Esophagus muscularis mucosa (tissue), 4 donors: ENCODE results near the gene PCSK4.
"Not testable (repeated sequence)": the region's sequence is repeated elsewhere in the genome, so short reads cannot be mapped to it uniquely, and the experiment has no call there.

Experiments used
- CTCF ChIP-seq, 3 experiments: fragments of 200-600 bp in 2 of 3; fragments of 450-650 bp in 1 of 3; sonication (generic) in 2 of 3; IDR thresholded peaks; one replicate each; pipeline ENCODE4 v1.5.1; 2017 to 2019; ENCODE audit warnings: antibody characterized with exemption in 3 of 3, mild to moderate bottlenecking in 2 of 3, moderate library complexity in 1 of 3
- EP300 ChIP-seq: sonication (generic); formaldehyde crosslinking; IDR thresholded peaks from one replicate; pipeline ENCODE4 v1.6.1; 2017; ENCODE audit warnings: antibody characterized with exemption
- POLR2A ChIP-seq: fragments of 450-650 bp; IDR thresholded peaks from one replicate; pipeline ENCODE4 v1.6.1; 2017; ENCODE audit warnings: antibody characterized with exemption, moderate library complexity, mild to moderate bottlenecking, low read depth
- POLR2AphosphoS5 ChIP-seq, 2 donors: sonication (generic); formaldehyde crosslinking; IDR thresholded peaks; one replicate each; pipeline ENCODE4 v1.6.1; 2017; ENCODE audit warnings: antibody characterized with exemption in 2 of 2

DNA sequence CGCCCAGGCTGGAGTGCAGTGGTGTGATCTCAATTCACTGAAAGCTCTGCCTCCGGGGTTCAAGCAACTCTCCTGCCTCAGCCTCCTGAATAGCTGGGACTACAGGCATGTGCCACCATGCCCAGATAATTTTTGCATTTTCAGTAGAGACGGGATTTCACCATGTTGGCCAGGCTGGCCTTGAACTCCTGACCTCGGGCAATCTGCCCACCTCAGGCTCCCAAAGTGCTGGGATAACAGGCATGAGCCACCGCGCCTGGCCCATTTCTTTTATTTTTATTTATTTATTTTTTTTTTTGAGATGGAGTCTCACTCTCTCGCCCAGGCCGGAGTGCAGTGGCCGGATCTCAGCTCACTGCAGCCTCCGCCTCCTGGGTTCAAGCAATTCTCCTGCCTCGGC is 49.6 kb upstream of the PCSK4 start:
- not testable (repeated sequence) for TF ChIP-seq CTCF (IDR thresholded peaks at IDR 0.05); POLR2A; EP300; POLR2AphosphoS5 (IDR thresholded peaks at IDR 0.05)
